ENCODE data around the gene PSMB2.

DNA sequence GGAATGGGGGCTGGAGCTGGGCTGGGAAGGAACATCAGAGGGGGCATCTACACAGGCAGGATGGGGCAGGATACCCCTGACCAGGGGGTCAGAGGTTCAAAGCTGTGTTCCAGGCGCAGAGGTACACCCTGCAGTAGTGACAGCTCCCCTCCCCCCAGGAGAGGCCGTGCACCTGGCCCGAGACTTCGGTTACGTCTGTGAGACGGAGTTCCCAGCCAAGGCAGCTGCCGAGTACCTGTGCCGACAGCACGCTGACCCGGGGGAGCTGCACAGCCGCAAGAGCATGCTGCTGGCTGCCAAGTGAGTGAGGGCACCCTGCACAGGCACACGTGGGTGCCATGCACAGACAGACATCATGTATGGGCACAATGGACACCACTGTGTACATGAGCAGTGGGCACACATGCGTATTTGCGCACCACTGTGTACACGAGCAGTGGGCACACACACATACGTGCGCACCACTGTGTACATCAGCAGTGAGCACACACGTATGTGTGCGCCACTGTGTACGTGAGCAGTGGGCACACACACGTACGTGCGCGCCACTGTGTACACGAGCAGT, 50.8 kb downstream of the PSMB2 start:
- no peak for TF ChIP-seq POLR2AphosphoS5 (IDR thresholded peaks at IDR 0.05)
- TF ChIP-seq, protein P1, sequence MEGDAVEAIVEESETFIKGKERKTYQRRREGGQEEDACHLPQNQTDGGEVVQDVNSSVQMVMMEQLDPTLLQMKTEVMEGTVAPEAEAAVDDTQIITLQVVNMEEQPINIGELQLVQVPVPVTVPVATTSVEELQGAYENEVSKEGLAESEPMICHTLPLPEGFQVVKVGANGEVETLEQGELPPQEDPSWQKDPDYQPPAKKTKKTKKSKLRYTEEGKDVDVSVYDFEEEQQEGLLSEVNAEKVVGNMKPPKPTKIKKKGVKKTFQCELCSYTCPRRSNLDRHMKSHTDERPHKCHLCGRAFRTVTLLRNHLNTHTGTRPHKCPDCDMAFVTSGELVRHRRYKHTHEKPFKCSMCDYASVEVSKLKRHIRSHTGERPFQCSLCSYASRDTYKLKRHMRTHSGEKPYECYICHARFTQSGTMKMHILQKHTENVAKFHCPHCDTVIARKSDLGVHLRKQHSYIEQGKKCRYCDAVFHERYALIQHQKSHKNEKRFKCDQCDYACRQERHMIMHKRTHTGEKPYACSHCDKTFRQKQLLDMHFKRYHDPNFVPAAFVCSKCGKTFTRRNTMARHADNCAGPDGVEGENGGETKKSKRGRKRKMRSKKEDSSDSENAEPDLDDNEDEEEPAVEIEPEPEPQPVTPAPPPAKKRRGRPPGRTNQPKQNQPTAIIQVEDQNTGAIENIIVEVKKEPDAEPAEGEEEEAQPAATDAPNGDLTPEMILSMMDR (IDR thresholded peaks at IDR 0.05): no peak
